Nephron progenitor cell (in vitro differentiated cells): Measurements from ENCODE around the gene ZFPM1.
"Not testable (repeated sequence)": the region's sequence is repeated elsewhere in the genome, so short reads cannot be mapped to it uniquely, and the experiment has no call there.

ENCODE experiments used
- DNase-seq: peaks from one replicate; pipeline ENCODE4 v3.0.0; 2021
- H3K27ac Mint-ChIP-seq: 2 replicates; pipeline ENCODE4 v1.8.0; 2021; ENCODE audit warnings: mild to moderate bottlenecking, moderate library complexity, mixed read lengths
- H3K27me3 Mint-ChIP-seq: 2 replicates; pipeline ENCODE4 v1.8.0; 2021; ENCODE audit warnings: mild to moderate bottlenecking, low read depth, mixed read lengths; ENCODE audit not compliant: poor library complexity
- H3K36me3 Mint-ChIP-seq: 2 replicates; pipeline ENCODE4 v1.8.0; 2021; ENCODE audit warnings: low read depth, mixed read lengths
- H3K4me1 Mint-ChIP-seq: 2 replicates; pipeline ENCODE4 v1.8.0; 2021; ENCODE audit warnings: mixed read lengths
- H3K4me3 Mint-ChIP-seq: 2 replicates; pipeline ENCODE4 v1.8.0; 2021; ENCODE audit warnings: mild to moderate bottlenecking, moderate library complexity, mixed read lengths
- H3K9me3 Mint-ChIP-seq: 2 replicates; pipeline ENCODE4 v1.8.0; 2021; ENCODE audit warnings: mild to moderate bottlenecking, moderate library complexity, mixed read lengths
- CTCF ChIP-seq: fragments of 200-600 bp; sonication (generic); IDR thresholded peaks from 2 replicates; pipeline ENCODE4 v1.5.0; 2021; ENCODE audit warnings: antibody characterized with exemption

ZFPM1 gene

GRCh38 chr16:88466175-88466862 lies 13.2 kb downstream of the ZFPM1 start:
- Mint-ChIP-seq H3K36me3 (no peaks in the 10 kb centered on the region), H3K9me3 (no peaks in the 10 kb centered on the region), H3K4me3 (no peak overlapping the region), H3K27me3 (no peaks in the 10 kb centered on the region), H3K4me1 (peaks cover 40% of the 10 kb centered on the region), H3K27ac (no peak overlapping the region)
- no peak for DNase-seq
- TF ChIP-seq CTCF = no peak

- H3K4me3 Mint-ChIP-seq = no peak overlapping the region
- no peak for TF ChIP-seq CTCF
- no peaks in the 10 kb centered on the region for H3K27me3 Mint-ChIP-seq
- H3K4me1 Mint-ChIP-seq = peaks cover 35% of the 10 kb centered on the region
- H3K27ac Mint-ChIP-seq = no peak overlapping the region
- DNase-seq = no peak
- H3K36me3 Mint-ChIP-seq = no peaks in the 10 kb centered on the region
- no peaks in the 10 kb centered on the region for H3K9me3 Mint-ChIP-seq
Observed at GRCh38 chr16:88466949-88467348, 13.9 kb downstream of the ZFPM1 start.

GRCh38 chr16:88467541-88467944 lies 14.5 kb downstream of the ZFPM1 start:
- Mint-ChIP-seq H3K4me1 (peaks cover 37% of the 10 kb centered on the region), H3K27me3 (no peaks in the 10 kb centered on the region), H3K4me3 (no peak overlapping the region), H3K27ac (no peak overlapping the region), H3K36me3 (no peaks in the 10 kb centered on the region), H3K9me3 (no peaks in the 10 kb centered on the region)
- no peak for DNase-seq
- no peak for TF ChIP-seq CTCF

GRCh38 chr16:88468275-88469129 lies 15.4 kb downstream of the ZFPM1 start:
- Mint-ChIP-seq H3K36me3 (no peaks in the 10 kb centered on the region), H3K9me3 (no peaks in the 10 kb centered on the region), H3K27me3 (no peaks in the 10 kb centered on the region), H3K4me3 (no peak overlapping the region), H3K4me1 (peaks cover 39% of the 10 kb centered on the region), H3K27ac (no peak overlapping the region)
- no peak for TF ChIP-seq CTCF
- DNase-seq = peak; percentile 81

- Mint-ChIP-seq H3K27me3 (no peaks in the 10 kb centered on the region), H3K4me3 (no peak overlapping the region), H3K36me3 (no peaks in the 10 kb centered on the region), H3K27ac (no peak overlapping the region), H3K9me3 (no peaks in the 10 kb centered on the region), H3K4me1 (peaks cover 44% of the 10 kb centered on the region)
- no peak for DNase-seq
- TF ChIP-seq CTCF = no peak
Observed at GRCh38 chr16:88469615-88470395, 16.7 kb downstream of the ZFPM1 start.

- H3K4me3 Mint-ChIP-seq, DNase-seq, H3K27me3 Mint-ChIP-seq, H3K9me3 Mint-ChIP-seq, H3K27ac Mint-ChIP-seq, H3K36me3 Mint-ChIP-seq: not testable (repeated sequence)
- H3K4me1 Mint-ChIP-seq = peaks cover 44% of the 10 kb centered on the region
Observed at GRCh38 chr16:88470396-88470680, 17.3 kb downstream of the ZFPM1 start.

GRCh38 chr16:88470696-88471095 lies 17.6 kb downstream of the ZFPM1 start:
- H3K27ac Mint-ChIP-seq, H3K9me3 Mint-ChIP-seq, H3K36me3 Mint-ChIP-seq, DNase-seq, H3K4me3 Mint-ChIP-seq, H3K27me3 Mint-ChIP-seq: not testable (repeated sequence)
- peaks cover 44% of the 10 kb centered on the region for H3K4me1 Mint-ChIP-seq
